NOMO-1 treated with dmso at 0.1 percent for 144 hours (cell line): Measurements from ENCODE around the gene NCDN.
A peak's percentile ranks its signal among the peaks of the same experiment; 100 is the strongest.

Source experiments
- DNase-seq: peaks from one replicate; lab custom pipeline; 2025; ENCODE audit not compliant: unreplicated experiment; lab: John Stamatoyannopoulos, UW

Gene NCDN, protein sequence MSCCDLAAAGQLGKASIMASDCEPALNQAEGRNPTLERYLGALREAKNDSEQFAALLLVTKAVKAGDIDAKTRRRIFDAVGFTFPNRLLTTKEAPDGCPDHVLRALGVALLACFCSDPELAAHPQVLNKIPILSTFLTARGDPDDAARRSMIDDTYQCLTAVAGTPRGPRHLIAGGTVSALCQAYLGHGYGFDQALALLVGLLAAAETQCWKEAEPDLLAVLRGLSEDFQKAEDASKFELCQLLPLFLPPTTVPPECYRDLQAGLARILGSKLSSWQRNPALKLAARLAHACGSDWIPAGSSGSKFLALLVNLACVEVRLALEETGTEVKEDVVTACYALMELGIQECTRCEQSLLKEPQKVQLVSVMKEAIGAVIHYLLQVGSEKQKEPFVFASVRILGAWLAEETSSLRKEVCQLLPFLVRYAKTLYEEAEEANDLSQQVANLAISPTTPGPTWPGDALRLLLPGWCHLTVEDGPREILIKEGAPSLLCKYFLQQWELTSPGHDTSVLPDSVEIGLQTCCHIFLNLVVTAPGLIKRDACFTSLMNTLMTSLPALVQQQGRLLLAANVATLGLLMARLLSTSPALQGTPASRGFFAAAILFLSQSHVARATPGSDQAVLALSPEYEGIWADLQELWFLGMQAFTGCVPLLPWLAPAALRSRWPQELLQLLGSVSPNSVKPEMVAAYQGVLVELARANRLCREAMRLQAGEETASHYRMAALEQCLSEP

DNA sequence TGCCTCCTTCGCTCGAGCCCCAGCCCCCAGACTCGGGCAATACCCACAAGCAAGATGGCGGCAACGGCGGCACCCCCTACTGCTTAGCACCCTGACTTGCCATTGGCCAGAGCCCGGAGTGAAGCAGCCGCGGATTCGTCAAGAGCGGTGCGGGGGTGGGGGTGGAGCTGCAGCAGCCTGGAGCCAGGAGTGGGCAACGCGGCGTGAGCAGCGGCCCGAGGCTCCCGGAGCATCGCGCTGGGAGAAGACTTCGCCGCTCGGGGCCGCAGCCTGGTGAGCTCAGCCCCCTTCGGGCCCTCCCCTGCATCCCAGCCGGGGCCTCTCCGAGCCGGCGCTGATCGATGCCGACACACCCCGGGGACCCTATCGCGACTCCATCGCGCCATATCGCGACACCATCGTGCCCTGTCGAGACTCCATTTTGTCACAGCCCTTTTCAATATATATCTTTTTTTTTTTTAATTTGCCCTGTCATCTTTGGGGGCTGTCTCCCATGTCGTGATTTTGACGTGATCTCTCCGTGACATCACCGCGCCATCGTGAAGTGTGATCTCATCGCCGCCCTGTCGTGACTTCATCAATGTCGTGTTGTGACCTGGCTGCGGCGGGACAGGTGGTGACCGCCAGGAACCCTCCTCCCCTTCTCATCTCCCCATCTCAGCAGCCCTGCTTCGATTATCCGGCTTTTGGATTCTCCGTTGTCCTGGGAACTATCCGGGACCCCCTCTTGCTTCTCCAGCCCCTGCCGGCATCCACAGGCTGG, at the start of gene NCDN:
Gene NCDN (plus strand): TSS at position 189 of the 763 bp plus-strand sequence. CDS start 392 bp downstream, at position 581.
- DNase-seq, result peak; percentile 96

DNA sequence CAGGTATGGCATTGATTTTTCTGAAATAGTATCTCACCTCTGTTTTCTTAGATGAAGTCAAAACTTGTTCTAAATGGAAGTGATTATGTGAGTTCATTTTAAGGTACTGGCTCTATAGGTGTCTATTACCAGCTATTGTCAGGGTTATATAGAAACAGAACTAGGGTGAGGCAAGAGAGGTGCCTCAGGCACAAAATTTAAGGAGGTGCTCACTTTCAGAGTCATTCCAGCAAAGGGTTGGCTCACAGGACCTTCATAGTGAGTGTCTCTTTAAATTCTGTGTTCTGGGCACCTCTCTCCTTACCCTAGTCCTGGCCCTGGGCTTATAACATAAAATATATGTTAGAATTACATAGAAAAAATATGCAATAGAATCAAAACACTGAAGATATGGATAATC, 49.7 kb upstream of the NCDN start:
- no peak for DNase-seq

DNA sequence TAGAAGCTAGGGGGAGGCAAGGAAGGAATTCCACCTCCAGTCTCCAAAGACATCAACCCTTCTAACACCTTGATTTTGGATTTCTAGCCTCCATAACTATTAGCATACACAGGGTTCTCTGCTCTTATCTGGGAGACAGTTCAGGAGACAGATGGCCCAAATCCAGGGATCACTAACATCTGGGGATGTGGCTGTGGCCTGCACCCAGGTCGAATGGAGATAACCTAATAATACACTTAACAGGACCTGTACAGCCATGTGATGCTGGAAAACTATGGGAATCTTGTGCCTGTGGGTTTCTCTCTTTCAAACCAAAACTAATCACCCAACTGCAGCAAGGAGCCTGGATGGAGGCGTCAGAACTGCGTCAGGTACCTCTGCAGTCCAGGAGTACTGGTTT, 48.0 kb upstream of the NCDN start:
- DNase-seq, result no peak

DNA sequence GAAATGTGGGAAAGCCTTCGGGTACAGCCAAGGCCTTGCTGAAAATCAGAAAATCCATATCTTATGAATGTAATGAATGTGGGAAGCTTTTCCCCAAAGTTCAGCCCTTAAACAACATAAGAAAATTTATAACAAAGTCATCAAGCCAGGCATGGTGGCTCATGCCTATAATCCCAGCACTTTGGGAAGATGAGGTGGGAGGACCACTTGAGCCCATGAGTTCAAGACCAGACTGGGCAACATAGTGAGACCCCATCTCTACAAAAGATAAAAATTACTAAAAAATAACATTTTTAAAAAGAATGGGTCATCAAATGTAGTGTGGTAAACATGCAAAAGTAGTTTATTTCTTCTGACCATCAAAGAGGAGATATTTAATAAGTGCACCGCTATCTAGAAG, 46.3 kb upstream of the NCDN start:
- DNase-seq, result no peak

DNA sequence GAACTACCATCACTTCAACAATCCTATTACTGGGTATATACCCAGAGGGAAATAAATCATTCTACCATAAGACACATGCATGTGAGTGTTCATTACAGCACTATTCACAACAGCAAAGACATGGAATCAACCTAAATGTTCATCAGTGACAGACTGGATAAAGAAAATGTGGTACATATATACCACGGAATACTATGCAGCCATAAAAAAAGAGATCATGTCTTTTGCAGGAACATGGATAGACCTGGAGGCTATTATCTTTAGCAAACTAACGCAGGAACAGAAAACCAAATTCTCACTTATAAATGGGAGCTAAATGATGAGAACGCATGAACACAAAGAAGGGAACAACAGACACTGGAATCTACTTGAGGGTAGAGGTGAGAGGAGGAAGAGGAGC, 39.4 kb upstream of the NCDN start:
- no peak for DNase-seq

DNA sequence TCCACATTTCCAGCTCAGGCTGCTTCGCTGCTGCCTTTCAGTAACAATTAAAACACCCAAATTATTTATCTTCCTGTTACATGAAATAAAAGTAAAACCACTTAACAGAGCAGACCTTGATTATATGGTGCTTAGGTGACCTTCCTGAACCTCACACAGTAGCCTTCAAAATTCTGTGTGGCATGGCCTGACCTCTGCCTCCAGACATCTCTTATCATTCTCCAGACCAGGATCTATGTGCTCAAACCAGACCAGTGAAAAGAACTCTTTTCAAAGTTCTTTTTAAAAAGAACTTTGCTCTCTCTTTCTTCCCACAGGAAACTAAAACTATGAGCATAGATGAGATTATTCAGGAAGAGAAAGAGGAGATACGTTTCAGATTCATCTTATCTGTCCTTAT, 38.2 kb upstream of the NCDN start:
- DNase-seq, result no peak

DNA sequence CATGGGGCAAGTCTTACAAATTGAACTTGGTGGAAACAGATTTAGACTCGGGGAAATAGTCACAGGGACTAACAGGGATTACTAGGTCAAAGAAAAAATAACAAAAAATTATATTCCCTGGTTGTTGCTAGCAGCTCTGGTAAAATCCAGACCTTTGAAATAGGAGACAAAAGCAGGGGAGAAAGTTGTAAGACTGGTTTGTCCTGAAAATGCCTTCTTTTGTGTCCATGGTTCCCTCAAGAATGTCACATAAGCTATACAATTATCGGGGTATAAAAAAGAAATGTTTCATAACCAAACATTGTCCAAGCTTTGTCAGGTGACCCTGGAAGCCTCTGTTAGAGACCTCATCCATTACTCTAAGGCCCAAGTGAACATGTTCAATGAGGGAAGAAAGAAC, 33.5 kb upstream of the NCDN start:
- DNase-seq, result no peak

DNA sequence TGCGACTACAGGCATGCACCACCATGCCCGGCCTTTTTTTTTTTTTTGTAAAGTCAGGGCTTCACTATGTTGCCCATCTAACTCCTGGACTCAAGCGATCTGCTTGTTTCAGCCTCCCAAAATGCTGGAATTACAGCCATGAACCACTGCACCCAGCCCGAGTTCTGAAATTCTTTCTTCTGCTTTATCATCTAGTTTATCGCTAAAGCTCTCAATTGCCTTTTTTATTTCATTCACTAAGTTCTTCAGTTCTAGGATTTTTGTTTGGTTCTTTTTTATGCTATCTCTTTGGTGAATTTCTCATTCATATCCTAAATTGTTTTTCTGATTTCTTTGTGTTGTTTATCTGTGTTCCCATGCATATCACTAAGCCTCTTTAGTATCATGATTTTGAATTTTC, 27.4 kb upstream of the NCDN start:
- DNase-seq, result no peak

DNA sequence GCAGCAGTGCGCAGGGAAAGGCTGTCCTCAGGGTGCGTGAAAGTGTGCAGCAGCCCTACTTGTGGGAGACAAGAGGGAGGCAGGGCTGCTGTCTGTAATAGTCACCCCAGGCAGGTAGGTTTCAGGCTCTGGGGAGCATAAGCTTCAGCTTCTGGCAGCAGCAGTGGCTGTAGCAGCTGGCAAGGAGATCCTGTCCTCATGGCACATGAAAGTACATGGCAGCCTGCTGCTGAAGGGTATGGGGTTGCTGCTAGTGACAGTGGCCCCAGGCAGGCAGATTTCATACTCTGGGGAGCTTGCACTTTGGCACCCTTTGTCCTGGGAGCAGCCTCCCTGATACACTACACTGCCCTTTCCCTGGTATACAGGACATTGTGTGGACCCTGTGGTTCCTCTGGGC, 26.7 kb upstream of the NCDN start:
- DNase-seq, result no peak

DNA sequence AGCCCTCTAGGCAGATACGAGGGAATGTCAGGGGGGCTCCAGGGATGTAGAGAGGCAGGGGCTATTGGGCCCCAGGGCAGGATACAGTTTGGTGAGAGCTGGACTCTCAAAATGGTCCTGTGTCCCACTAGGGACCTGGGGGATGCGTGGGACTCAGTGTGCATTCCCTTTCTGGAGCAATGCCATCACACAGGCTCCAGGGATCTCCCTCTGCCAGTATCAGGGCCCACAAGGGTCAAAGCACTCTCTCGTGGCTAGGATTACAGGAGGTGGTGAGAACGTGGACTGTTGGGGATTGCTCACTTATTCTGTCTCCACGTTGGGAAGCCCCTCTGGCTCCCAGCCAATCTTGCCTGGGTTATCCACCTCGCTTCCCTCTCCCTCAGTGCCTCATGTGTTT, 26.2 kb upstream of the NCDN start:
- no peak for DNase-seq

DNA sequence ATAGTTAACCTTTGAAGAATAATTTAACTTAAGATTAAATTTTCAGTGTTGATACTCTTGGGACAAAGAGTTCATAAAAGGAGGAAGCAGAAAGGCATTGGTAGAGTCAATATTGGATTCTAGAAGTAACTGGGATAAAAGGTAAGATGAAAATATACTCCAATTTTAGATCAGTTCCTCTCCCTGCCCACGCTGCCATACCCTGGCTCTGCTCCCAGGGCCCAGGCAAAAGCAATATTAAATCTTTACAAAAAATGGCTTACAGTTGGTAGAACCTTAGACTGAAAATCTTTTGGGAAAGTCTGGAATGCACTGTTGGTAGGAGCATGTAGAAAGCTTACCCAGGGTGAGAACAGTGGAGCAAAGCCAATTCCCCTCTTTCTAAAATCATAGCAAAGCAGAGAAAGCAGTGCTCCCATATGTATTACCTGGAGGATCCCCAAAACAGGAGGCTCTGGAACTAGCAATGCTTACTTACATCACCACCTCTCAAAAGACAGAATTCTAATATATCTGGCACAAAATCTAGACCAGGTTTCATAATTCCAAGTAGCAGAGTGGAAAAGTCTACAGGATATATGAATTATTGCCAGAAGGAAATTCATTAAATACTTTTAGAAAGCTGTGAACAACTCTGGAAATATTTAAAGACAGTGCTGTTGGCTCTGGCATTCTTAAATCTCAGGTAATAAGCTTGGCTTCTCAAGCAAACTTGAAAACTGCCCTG, 24.9 kb upstream of the NCDN start:
- no peak for DNase-seq

DNA sequence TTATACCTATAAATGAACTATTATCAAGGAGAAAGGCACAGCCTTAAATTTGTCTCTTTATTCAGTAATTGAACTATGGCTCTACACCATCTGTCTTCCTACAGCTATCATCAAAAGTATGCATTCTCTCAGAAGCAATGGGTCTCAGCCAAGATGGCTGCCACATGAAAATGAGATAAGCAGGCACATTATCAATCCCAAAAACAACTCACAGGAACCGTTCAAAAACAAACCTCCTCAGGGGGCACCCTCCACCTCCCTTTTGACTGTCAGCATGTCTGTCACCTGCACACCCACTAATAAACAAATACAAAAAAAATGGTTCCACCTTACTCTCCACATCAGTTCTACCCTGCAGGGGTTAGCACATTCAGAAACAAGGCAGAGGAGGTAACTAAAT, 24.0 kb upstream of the NCDN start:
- DNase-seq, result no peak

DNA sequence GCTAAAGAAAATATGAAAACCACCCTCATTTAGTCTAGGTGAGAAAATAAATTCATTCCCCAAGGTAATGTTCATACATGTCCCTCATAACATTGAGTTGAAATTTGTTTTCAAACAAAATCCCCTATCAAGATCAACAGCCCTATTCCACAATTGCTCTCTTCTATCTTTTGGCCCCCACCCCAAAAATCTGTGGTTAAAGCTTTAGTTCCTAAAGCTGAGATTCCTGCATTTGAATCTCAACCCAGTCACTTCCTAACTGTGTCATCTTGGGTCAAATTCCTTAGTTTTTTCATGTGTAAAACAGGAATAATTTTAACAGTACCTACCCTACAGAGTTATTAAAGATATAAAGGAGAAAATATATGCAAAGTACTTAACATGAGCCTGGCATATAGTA, 22.4 kb upstream of the NCDN start:
- DNase-seq, result no peak

DNA sequence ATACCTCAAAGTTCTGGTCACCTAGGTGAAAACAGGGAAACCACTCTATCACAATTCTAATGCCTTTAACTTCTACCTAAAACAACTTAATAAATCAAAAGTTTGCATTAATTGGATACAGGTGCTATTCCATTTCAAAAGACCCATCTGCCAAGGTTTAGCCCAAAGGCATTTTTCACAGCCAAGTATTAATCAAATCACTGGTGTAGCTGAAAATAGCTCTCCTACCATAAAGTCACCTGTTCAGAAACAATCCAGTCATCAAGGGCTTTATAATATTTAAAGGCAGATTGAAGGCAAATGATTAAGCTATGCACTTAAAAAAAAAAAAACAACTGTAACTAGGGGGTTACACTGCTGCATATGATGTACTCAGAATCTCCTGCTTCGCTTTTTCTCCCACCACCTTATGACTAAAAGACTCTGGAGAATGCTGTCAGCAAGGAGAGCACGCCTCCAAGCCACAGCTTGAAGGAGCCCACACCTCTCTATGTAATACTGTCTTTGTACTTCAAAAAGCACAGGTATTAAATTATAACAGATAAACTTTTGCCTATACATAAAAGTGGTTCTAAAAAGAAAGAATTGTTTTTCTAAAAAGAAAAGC, 20.9 kb upstream of the NCDN start:
- DNase-seq, result no peak

DNA sequence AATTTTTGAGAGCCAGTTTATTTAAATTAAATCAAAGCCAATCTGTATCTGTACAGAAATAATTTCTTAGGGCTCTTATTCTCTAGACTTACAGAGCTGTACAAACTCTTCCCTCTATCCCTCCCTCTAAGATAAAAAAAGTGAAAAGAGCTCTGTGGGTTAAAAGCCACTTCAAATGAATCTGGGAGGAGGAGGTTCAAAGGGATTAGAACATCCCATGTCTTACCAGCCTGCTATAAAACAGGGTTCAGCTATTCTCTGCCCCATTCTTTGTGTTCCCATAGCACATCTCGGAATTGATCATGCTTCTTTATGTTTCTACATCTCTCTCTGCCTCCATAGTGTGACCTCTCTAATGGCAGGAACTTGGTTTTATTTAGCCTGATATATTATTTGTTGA, 19.8 kb upstream of the NCDN start:
- DNase-seq, result no peak

DNA sequence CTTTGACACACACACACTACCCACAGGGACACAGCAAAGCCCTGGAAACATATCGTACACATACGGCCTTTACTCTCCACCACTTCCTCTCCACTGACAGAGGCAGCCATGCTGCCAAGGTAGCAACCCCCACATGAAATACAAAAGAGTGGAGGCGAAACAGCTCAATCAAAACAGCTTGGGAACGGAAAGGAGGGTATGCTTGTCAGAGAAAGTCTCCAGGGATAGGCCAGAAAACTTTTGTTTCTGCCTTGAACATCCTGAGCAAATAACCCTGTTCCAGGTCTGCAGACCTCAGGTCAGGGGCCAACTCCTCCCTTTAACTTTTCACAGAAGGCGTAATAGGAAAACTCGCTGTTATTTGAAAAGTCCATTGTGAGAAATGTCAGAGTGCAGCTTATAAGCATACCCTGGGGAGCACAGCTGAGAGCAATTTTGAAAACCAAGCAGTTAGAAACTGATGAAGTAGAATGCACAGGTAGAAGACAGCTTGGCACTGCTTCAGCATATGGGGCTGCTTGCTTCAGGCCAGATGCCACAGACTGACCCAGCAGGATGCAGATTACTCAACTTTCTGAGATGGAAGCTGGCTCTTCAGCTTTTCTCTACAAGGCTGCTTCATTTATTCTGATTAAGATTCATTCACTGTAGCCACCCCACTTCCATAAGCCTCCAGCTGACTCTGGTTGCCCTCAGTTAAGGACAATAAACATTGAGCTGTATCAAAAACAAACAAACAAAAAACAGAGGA, 18.4 kb upstream of the NCDN start:
- DNase-seq, result no peak

DNA sequence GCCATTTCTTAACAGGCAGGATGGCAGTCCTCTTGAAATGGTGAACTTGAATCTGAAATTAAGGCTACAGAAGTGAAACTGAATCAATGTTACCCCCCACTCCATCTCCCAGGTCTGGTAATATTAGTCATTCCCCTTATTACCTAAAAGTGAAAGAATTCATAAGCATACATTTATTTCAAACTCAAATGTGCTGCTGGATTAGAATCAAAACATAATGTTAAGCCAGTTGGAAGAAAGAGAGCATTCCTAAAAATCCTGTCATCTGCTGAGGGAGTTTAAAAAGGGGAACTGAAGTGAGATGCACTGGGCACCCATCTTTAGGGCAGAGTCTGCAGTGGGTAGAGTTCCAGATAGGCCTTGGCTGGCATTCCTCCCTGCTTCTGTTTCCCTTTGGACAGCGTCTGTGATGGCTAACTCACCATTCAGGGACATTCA, 17.8 kb upstream of the NCDN start:
- no peak for DNase-seq

DNA sequence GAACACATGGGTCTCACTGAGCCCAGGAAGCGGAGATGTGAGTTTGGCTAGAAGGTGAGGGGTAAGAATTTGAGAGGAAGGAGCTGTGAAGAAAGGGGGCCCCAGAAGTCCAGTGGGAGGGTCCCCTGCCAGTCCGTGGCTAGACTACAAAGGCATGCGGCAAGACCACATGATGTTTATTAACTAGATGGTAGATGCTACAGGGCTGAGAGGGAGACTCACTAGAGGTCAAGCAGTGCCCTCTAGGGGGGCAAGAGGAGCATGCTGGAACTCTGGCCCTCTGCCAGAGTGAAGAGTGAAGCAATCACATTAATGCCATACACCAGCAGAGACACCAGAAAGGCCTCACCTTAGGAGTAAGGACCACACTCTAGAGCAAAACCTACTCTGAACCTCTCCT, 12.6 kb upstream of the NCDN start:
- peak; percentile 56 for DNase-seq

DNA sequence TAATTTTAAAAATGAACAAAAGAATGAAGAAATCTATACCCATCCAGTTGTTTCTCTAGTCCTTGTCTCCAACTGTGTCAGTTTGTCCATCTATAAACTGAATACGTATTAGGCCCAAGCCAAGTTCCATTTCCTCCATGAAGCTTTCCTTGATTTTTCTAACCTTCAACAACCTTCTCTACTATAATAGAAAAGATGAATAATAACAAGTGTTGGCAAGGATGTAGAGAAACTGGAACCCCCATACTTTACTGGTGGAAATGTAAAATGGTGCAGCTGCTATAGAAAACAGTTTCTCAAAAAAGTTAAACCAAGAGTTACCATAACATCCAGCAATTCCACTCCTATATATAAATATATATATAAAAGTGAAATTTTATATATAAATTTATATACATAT, 11.0 kb upstream of the NCDN start:
- DNase-seq, result no peak

DNA sequence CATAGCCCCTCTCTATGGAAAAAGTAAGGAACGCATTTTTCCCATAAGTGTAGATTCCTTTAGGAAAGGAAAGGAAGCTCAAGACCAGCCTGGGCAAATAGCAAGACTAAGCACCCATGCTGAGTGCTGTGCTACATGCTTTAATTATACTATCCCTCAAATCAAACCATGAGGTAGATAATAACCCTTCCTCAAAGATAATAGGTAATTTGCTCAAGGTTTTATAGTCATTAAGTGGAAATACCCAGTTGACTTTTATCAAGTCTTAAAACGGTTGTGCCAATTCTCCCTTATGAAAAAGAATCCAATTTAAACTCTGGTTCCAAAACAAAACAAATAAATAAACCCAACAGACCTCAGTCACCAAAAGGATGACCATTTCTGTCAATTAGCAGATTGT, 3.7 kb upstream of the NCDN start:
- no peak for DNase-seq
